Activated CD4-positive, alpha-beta T cell treated with anti-CD3 and anti-CD28 coated beads, Interleukin-2, Interleukin-6, amounts not matched to agents 100 ng/mL and 50 ng/mL, durations not matched to agents 16 hours and 8 hours (primary cell): ENCODE results near the gene PLRG1.

Source experiments
- DNase-seq: peaks from one replicate; pipeline ENCODE4 v3.0.0-alpha.2; 2020

The PLRG1 gene

DNA sequence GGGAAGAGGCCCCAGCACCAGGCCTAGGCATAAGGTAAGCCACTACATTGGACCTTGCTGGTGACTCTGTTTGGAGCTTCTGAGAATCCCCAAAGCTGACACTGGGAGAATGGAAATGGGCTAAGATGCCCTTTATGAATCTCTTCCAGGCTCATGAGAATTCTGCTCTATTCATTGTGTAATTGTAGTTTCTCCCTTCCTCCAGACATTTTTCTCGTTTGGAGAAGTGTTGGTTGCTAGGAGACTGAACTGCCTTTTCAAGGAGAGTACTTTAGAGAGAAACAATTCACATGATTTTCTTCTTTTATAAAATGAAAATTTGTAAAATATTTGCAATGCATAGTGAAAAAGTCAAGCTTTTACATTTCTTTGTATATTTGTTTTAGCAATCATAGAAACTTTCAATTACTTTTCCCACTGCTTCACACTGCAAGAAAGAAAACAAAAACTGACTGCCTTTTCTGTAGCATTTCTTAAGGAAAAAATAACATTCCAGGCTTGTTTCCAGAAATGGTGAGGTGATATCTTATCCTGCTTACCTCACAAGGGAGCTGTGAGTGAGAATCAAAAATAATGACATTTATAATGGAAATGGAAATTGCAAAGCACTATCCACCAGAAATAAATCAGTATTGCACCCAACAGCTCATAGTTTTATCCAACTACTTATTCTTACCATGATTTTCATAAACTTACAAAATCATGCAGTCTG lies 33.7 kb downstream of the PLRG1 start:
- DNase-seq: no peak

DNA sequence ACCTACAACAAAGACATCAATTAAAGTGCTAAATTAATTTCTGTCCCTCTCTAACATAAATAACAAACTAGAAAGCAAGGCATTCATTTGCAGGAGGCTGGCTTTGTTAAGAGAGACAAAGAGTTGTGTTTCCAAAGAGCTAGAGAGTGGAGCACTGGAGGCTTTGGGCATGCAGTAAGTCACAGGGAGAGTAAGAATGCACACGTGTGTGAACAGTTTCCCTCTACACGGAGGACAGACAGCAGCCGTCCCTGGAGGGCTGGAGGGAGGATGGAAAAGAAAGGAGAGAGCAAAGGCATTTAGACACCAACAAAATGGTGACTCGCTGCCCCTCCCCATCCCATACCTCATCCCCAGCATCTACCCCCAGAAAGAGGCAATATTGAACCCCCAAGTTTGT lies 38.2 kb downstream of the PLRG1 start:
- DNase-seq: no peak

DNA sequence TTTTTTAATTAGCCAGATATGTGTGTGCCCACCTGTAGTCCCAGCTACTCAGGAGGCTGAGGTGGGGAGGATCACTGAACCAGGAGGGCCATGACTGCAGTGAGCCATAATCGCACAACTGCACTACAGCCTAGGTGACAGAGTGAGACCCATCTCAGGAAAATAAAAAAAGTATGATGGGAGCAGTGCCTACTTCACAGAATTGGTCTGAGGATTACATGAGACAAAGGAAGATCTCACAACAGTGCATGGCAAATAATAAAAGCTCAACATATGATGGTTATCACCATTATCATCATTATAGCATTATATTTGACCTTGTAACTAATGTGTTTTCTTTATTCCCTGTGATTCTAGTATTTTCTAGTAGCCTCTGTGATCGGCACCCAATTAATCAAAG lies 38.7 kb downstream of the PLRG1 start:
- DNase-seq: no peak

DNA sequence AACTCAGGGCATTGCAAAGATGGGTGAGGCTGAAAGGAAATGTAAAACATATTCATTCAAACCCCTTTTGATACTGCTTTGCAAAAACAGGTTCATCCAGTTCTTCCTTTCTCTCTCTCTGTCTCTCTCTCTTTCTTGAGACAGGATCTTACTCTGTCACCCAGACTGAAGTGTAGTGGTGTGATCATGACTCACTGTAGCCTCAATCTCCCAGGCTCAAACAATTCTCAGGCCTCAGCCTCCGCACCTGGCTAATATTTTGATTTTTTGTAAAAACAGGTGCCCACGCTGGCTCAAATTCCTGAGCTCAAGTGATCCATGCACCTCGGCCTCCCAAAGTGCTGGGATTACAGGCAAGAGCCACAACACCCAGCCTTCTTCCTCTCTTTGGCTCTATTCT lies 43.0 kb downstream of the PLRG1 start:
- DNase-seq: no peak

DNA sequence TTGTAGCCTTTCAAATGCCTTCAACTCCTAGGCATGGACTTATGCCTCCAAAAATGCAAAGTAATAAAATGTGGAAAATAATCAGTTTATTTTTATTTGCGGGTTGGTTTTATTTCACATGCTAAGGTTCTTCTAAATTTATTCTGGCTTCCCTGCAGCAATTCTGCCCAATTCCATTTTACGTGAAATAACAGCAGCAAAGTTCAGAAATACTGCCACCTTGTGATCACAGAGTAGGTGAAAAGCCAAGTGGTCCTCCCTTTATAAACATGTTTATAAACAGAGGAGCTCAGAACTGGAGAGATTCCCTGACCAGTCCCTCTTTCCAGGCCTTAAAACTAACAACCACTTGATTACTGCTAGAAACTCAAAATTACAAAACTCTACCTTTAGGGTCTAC lies 43.9 kb downstream of the PLRG1 start:
- DNase-seq: peak; percentile 9

DNA sequence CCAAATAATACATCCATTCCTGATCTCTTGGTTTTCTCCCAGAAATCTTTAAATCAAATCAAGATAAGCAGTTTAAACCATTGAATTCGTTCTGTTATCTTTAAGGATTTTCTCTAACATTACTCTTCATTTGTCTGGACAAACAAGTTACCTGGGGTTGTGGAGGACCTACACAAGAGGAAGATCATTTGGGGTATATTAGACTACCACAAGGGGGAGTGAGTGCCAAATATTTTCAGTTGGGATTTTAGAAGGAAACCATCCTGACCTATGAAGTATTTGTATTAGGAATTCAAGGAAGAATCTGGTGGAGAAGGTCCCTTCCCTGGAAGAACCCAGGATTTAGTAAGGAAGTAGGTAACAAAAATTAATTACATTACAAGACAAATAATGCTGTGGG lies 46.6 kb downstream of the PLRG1 start:
- DNase-seq: no peak

- DNase-seq: no peak
Measured at GRCh38 chr4:154502111-154502510, 48.1 kb downstream of the PLRG1 start.

DNA sequence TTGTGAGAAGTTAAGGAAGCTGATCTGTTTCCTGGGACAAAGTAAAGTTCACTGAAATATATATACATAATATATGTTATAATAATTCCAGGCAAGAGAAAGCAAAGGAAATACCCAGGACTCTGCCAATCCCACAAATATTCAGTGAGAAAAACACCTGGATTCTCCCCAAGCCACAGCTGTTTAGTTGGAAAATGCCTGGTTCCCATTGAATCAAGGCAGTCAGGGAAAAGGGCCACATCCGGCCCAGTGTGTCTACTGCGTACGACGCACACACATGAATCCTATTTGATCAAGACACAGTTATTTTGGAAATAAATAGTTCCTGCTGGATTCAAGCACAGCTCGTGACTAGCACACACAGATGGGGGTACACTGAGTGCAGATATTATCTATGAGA lies 52.3 kb downstream of the PLRG1 start:
- DNase-seq: no peak

GRCh38 chr4:154495867-154496266 lies 54.3 kb downstream of the PLRG1 start:
- no peak for DNase-seq

DNA sequence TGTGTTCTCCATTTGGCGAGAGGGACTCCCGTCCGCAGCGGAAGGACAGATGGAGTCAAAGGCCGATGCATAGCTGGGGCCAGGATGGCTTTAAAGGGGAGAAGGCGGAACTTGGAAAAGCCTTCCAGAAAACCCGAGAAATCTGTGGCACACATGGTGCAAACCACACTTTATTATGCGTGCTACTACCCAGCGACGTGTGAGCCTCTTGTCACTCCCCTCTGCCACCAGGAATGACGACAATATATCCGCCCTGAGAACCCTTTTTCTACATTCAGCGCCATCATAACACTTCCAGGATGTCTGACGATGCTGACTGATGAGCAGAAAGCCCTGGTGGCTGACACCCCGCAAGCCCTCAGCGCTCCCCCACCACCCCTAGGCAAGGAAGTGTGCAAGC lies 57.9 kb downstream of the PLRG1 start:
- DNase-seq: no peak

GRCh38 chr4:154491341-154492271 lies 58.6 kb downstream of the PLRG1 start, which contains the start of gene DCHS2:
TSS of gene DCHS2 (minus strand) at chr4:154491799. CDS start at chr4:154491355, 444 bp downstream.
- DNase-seq: peak; percentile 23

DNA sequence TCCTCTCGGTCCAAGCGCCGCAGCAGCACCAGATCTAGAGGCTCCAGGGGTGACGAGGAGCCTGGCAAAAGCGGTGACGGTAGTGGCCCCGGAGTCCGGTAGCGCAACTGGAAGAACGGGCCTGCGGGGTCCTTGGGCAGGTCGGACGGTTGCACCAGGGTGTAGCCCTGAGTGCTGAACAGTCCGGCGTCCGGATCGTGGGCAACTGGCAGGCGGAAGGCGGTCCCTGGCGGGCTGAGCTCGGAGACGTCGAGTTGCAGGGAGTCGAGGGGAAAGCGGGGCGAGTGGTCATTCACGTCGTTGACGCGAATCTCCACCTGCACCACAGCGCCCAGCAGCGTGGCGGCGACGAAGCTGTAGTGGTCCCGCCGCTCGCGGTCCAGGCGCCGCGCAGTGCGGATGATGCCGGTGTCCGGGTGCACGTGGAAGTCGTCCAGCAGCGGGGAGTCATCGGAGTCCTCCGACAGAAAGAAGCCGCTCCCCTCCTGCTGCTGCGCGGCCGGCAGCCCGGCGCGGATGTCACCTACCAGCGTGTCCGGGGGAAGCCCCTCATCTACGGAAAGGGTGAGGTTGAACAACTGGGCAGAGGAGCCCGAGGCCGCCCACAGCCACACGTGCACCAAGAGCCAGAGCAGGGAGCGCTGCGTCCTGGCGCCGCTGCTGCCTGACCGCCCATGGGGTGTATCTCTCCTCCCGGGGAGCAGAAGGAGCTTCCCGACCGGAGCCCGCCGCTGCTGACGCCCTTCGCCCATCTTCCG lies 59.4 kb downstream of the PLRG1 start:
- DNase-seq: no peak

GRCh38 chr4:154490234-154490582 lies 60.0 kb downstream of the PLRG1 start:
- no peak for DNase-seq

- no peak for DNase-seq
Measured at GRCh38 chr4:154489558-154490233, 60.5 kb downstream of the PLRG1 start.

GRCh38 chr4:154487145-154487544 lies 63.1 kb downstream of the PLRG1 start:
- DNase-seq: no peak

DNA sequence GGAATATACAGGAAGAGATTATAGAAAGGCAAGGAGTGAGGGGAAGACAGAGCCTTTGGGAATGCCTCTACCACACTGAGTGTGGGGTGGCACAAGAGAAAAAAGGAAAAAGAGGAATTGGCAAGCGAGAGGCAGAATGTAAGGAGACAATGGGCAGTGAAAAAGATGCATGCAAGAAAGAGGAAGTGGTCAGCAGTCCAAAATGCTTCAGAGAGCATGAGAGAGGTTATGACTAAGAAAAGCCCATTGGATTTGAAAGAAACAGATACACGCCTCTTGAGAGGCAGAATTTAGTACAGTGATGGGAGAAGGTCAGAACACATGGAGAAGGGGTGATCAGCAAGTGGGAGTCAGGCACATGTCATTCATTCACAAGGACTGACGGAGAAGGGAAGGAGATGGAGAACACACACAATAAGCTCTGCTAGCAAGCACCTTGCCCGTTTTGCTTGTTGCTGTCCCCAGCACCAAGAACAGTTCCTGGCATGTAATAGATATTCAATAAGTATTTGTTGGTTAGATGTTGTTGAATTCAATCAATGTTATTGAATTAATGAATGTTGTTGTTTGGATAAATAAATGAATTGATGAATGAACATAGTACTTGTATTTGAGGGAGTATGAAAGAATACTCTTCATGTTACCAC lies 65.0 kb downstream of the PLRG1 start:
- DNase-seq: no peak
